NCI-H2107 treated with DMSO at 0.1 percent for 48 hours (cell line): ENCODE data around the gene MAPK1.
"Not testable (repeated sequence)": the region's sequence is repeated elsewhere in the genome, so short reads cannot be mapped to it uniquely, and the experiment has no call there.

Experiments
- DNase-seq: peaks from one replicate; lab custom pipeline; 2025; ENCODE audit not compliant: unreplicated experiment; lab: John Stamatoyannopoulos, UW

The MAPK1 gene

GRCh38 chr22:21793716-21794115, 73.7 kb downstream of the MAPK1 start:
- DNase-seq, result not testable (repeated sequence)

GRCh38 chr22:21791635-21792625, 75.5 kb downstream of the MAPK1 start:
- DNase-seq, result no peak

GRCh38 chr22:21790849-21791610, 76.4 kb downstream of the MAPK1 start:
- not testable (repeated sequence) for DNase-seq

- DNase-seq, result no peak
Observed at GRCh38 chr22:21790359-21790758, 77.1 kb downstream of the MAPK1 start.

GRCh38 chr22:21787565-21787964, 79.9 kb downstream of the MAPK1 start:
- DNase-seq, result not testable (repeated sequence)

- no peak for DNase-seq
Observed at GRCh38 chr22:21780259-21780658, 87.2 kb downstream of the MAPK1 start.

GRCh38 chr22:21779444-21779843, 88.0 kb downstream of the MAPK1 start:
- no peak for DNase-seq

- no peak for DNase-seq
Observed at GRCh38 chr22:21778705-21779363, 88.6 kb downstream of the MAPK1 start.

- DNase-seq, result no peak
Observed at GRCh38 chr22:21771631-21771976, 95.8 kb downstream of the MAPK1 start.

GRCh38 chr22:21768435-21768834, 99.0 kb downstream of the MAPK1 start:
- no peak for DNase-seq

GRCh38 chr22:21766691-21767462, 100.6 kb downstream of the MAPK1 start:
- no peak for DNase-seq

GRCh38 chr22:21765909-21766529, 101.4 kb downstream of the MAPK1 start:
- DNase-seq, result no peak

- no peak for DNase-seq
Observed at GRCh38 chr22:21764038-21764804, 103.2 kb downstream of the MAPK1 start.

GRCh38 chr22:21762712-21763581, 104.5 kb downstream of the MAPK1 start:
- DNase-seq, result no peak

- DNase-seq, result no peak
Observed at GRCh38 chr22:21761994-21762680, 105.3 kb downstream of the MAPK1 start.

- no peak for DNase-seq
Observed at GRCh38 chr22:21761086-21761485, 106.4 kb downstream of the MAPK1 start.

- DNase-seq, result peak; percentile 67
Observed at GRCh38 chr22:21760640-21761039, 106.8 kb downstream of the MAPK1 start.
